H9 (cell line): Measurements from ENCODE around the gene CACNA2D3. TPM values are rescaled to one million over a fixed set of nuclear protein-coding genes. Genes with fewer than 3 reads are reported as not detected.

Experiments used
- DNase-seq: peaks from one replicate; pipeline ENCODE4 v3.0.0-alpha.2; 2017
- H2AFZ ChIP-seq: one replicate; pipeline ENCODE4 v1.6.1; 2013; ENCODE audit warnings: mild to moderate bottlenecking, low read length, control low read depth, moderate library complexity
- H2AK5ac ChIP-seq: 2 replicates; pipeline ENCODE4 v1.6.1; 2013; ENCODE audit warnings: low read length, control low read depth, mixed read lengths; ENCODE audit not compliant: insufficient read length
- H2BK120ac ChIP-seq: one replicate; pipeline ENCODE4 v1.6.1; 2013; ENCODE audit warnings: low read depth, mild to moderate bottlenecking, low read length, control low read depth, inconsistent platforms; ENCODE audit not compliant: poor library complexity, severe bottlenecking
- H2BK12ac ChIP-seq: 2 replicates; pipeline ENCODE4 v1.6.1; 2013; ENCODE audit warnings: low read length, control low read depth, mixed read lengths, low read depth; ENCODE audit not compliant: insufficient read length
- H2BK15ac ChIP-seq: 2 replicates; pipeline ENCODE4 v1.6.1; 2013; ENCODE audit warnings: low read depth, low read length, control low read depth
- H2BK20ac ChIP-seq: one replicate; pipeline ENCODE4 v1.6.1; 2013; ENCODE audit warnings: low read depth, mild to moderate bottlenecking, low read length, control low read depth, inconsistent platforms; ENCODE audit not compliant: poor library complexity, severe bottlenecking
- H2BK5ac ChIP-seq: 2 replicates; pipeline ENCODE4 v1.6.1; 2013; ENCODE audit warnings: low read length, control low read depth, mixed read lengths; ENCODE audit not compliant: insufficient read length
- H3K14ac ChIP-seq: 2 replicates; pipeline ENCODE4 v1.6.1; 2013; ENCODE audit warnings: low read length, control low read depth; ENCODE audit not compliant: insufficient read depth
- H3K18ac ChIP-seq: 2 replicates; pipeline ENCODE4 v1.6.1; 2013; ENCODE audit warnings: low read depth, mild to moderate bottlenecking, mixed read lengths, low read length, control low read depth; ENCODE audit not compliant: insufficient read length
- H3K23ac ChIP-seq: 2 replicates; pipeline ENCODE4 v1.6.1; 2013; ENCODE audit warnings: low read length, control low read depth, mixed read lengths, low read depth; ENCODE audit not compliant: insufficient read length
- H3K23me2 ChIP-seq: 2 replicates; pipeline ENCODE4 v1.6.1; 2013; ENCODE audit warnings: low read depth, mild to moderate bottlenecking, mixed read lengths, low read length, control low read depth; ENCODE audit not compliant: insufficient read length, poor library complexity, severe bottlenecking
- H3K27ac ChIP-seq: 2 replicates; pipeline ENCODE4 v1.5.1; 2013; ENCODE audit warnings: low read length, control low read depth, mixed read lengths, low read depth; ENCODE audit not compliant: insufficient read length
- H3K27me3 ChIP-seq: 2 replicates; pipeline ENCODE4 v1.6.1; 2013; ENCODE audit warnings: low read length, control low read depth, inconsistent platforms; ENCODE audit not compliant: insufficient read depth
- H3K4ac ChIP-seq: 2 replicates; pipeline ENCODE4 v1.6.1; 2013; ENCODE audit warnings: low read depth, mild to moderate bottlenecking, control low read depth, inconsistent platforms, low read length, moderate library complexity
- H3K4me1 ChIP-seq: 2 replicates; pipeline ENCODE4 v1.6.1; 2013; ENCODE audit warnings: low read length, control low read depth, inconsistent platforms; ENCODE audit not compliant: insufficient read depth
- H3K4me2 ChIP-seq: 2 replicates; pipeline ENCODE4 v1.6.1; 2013; ENCODE audit warnings: low read length, control low read depth, mixed read lengths; ENCODE audit not compliant: insufficient read length, insufficient read depth
- H3K56ac ChIP-seq: 2 replicates; pipeline ENCODE4 v1.6.1; 2013; ENCODE audit warnings: low read depth, mild to moderate bottlenecking, mixed read lengths, low read length, control low read depth; ENCODE audit not compliant: insufficient read length
- H3K79me1 ChIP-seq: 2 replicates; pipeline ENCODE4 v1.6.1; 2013; ENCODE audit warnings: low read depth, mild to moderate bottlenecking, moderate library complexity, low read length, control low read depth, inconsistent platforms; ENCODE audit not compliant: insufficient read depth, poor library complexity, severe bottlenecking
- H3K79me2 ChIP-seq: 2 replicates; pipeline ENCODE4 v1.6.1; 2013; ENCODE audit warnings: low read length, control low read depth, inconsistent platforms; ENCODE audit not compliant: insufficient read depth
- H3K9ac ChIP-seq: 2 replicates; pipeline ENCODE4 v1.6.1; 2013; ENCODE audit warnings: low read length, control low read depth, mixed read lengths; ENCODE audit not compliant: insufficient read length; ENCODE audit errors: extremely low read depth
- H3K9me3 ChIP-seq: one replicate; pipeline ENCODE4 v1.6.1; 2013; ENCODE audit warnings: low read depth, low read length, inconsistent platforms; ENCODE audit not compliant: control insufficient read depth
- H3T11ph ChIP-seq: one replicate; pipeline ENCODE4 v1.6.1; 2013; ENCODE audit warnings: mild to moderate bottlenecking, low read length, control low read depth, inconsistent platforms
- H4K20me1 ChIP-seq: one replicate; pipeline ENCODE4 v1.6.1; 2013; ENCODE audit not compliant: control insufficient read depth, insufficient read length, insufficient read depth
- H4K5ac ChIP-seq: 2 replicates; pipeline ENCODE4 v1.6.1; 2013; ENCODE audit warnings: low read depth, mild to moderate bottlenecking, mixed read lengths, low read length, control low read depth; ENCODE audit not compliant: insufficient read length
- H4K8ac ChIP-seq: replicated peaks from 2 replicates; pipeline ENCODE4 v1.6.1; 2013; ENCODE audit warnings: low read length, control low read depth, mixed read lengths, low read depth; ENCODE audit not compliant: insufficient read length
- H4K91ac ChIP-seq: 2 replicates; pipeline ENCODE4 v1.6.1; 2013; ENCODE audit warnings: low read depth, mild to moderate bottlenecking, moderate library complexity, mixed read lengths, low read length, control low read depth; ENCODE audit not compliant: insufficient read length
- H3K27ac Mint-ChIP-seq, 3 experiments: 2 replicates in 2 of 3; 3 replicates in 1 of 3; pipeline ENCODE4 v1.8.0; 2020 to 2021; ENCODE audit warnings: mixed read lengths in 3 of 3, mild to moderate bottlenecking in 1 of 3, moderate library complexity in 1 of 3
- H3K27me3 Mint-ChIP-seq: 2 replicates; pipeline ENCODE4 v1.8.0; 2021; ENCODE audit warnings: low read depth, mild to moderate bottlenecking, moderate library complexity, mixed read lengths
- H3K36me3 Mint-ChIP-seq, 3 experiments: 2 replicates in 2 of 3; 3 replicates in 1 of 3; pipeline ENCODE4 v1.8.0; 2020 to 2021; ENCODE audit warnings: low read depth in 3 of 3, mixed read lengths in 3 of 3; ENCODE audit not compliant: insufficient read depth in 1 of 3
- H3K4me1 Mint-ChIP-seq, 2 experiments: 2 replicates each; pipeline ENCODE4 v1.8.0; 2020; ENCODE audit warnings: mixed read lengths in 2 of 2
- H3K4me3 Mint-ChIP-seq, 2 experiments: 2 replicates in 1 of 2; 3 replicates in 1 of 2; pipeline ENCODE4 v1.8.0; 2020 to 2021; ENCODE audit warnings: mild to moderate bottlenecking in 2 of 2, mixed read lengths in 2 of 2, moderate library complexity in 1 of 2
- H3K9me3 Mint-ChIP-seq, 2 experiments: 2 replicates in 1 of 2; 3 replicates in 1 of 2; pipeline ENCODE4 v1.8.0; 2020; ENCODE audit warnings: mild to moderate bottlenecking in 2 of 2, mixed read lengths in 2 of 2, moderate library complexity in 1 of 2
- CTCF ChIP-seq: fragments of 200-600 bp; sonication (generic); conservative IDR thresholded peaks from 3 replicates; pipeline ENCODE4 v1.8.0; 2021; ENCODE audit warnings: antibody characterized with exemption, mild to moderate bottlenecking
- WGBS: extraction: QIAGEN DNeasy Blood & Tissue Kit; methylation state at CpG from one replicate; pipeline ENCODE4 v1.1.7; 2013; ENCODE audit warnings: missing lambda C conversion rate, low lambda C conversion rate, mixed read lengths; ENCODE audit not compliant: insufficient read length; ENCODE audit errors: extremely low coverage; 5-methylcytosine and 5-hydroxymethylcytosine counted together
- total RNA-seq: library from RNA; stranded (reverse); gene quantifications from 2 replicates; pipeline ENCODE4 v1.2.1, GENCODE V29; 2021

CACNA2D3 gene
- total RNA-seq, 1 experiment from 2014 or later, result 3.2 TPM

DNA sequence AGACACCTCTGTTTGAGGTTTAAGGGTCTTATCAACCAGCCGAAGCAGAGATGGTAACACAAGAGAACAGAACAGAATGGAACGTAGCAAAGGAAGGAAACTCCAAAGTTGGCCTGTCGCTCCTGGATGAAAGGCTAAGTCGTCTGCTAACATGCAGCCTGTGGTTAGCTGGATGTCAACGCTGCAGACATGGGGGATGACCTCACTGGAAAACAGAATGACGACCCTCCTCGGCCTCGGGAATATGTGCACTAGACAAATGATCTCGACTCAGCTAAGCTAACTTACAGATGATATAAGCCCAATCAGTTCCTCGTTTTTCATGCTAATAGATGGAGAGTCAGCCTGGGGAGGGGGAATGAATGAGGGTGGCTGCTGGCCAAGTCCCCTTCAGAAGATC is 983.3 kb downstream of the CACNA2D3 start:
- DNase-seq, result no peak
- H3K23me2 ChIP-seq, result no peaks in the 10 kb centered on the region
- no peak overlapping the region for H3K4ac ChIP-seq
- no peak overlapping the region for H3K27ac ChIP-seq
- H4K91ac ChIP-seq, result no peak overlapping the region
- Mint-ChIP-seq H3K27me3 (0 out of 2 replicates have a peak, but pooled peaks cover 1% of the 10 kb centered on the region), H3K9me3 (no peaks in the 10 kb centered on the region), H3K36me3 (no peaks in the 10 kb centered on the region), H3K4me1 (peaks cover 5% of the 10 kb centered on the region in 2 experiments), H3K27ac (no peak overlapping the region), H3K4me3 (no peak overlapping the region)
- H3T11ph ChIP-seq, result no peak overlapping the region
- no peak overlapping the region for H3K23ac ChIP-seq
- H3K18ac ChIP-seq, result no peak overlapping the region
- H3K79me1 ChIP-seq, result no peaks in the 10 kb centered on the region
- no peak overlapping the region for H2BK20ac ChIP-seq
- H2BK120ac ChIP-seq, result no peak overlapping the region
- no peak overlapping the region for H4K5ac ChIP-seq
- H3K4me2 ChIP-seq, result no peak overlapping the region
- H4K8ac ChIP-seq, result no peak overlapping the region
- H3K56ac ChIP-seq, result no peak overlapping the region
- H2BK12ac ChIP-seq, result no peak overlapping the region
- H2BK15ac ChIP-seq, result no peak overlapping the region
- H4K20me1 ChIP-seq, result no peaks in the 10 kb centered on the region
- H3K14ac ChIP-seq, result no peak overlapping the region
- H3K4me1 ChIP-seq, result peaks cover 2% of the 10 kb centered on the region; the same call in 1 of the 2 replicates
- H3K79me2 ChIP-seq, result no peaks in the 10 kb centered on the region
- no peak overlapping the region for H2AK5ac ChIP-seq
- H3K27me3 ChIP-seq, result no peaks in the 10 kb centered on the region
- WGBS, result no CpG with 5 or more reads among the region's 10 CpGs
- H3K9me3 ChIP-seq, result no peaks in the 10 kb centered on the region
- H2AFZ ChIP-seq, result no peak overlapping the region
- no peak for TF ChIP-seq CTCF
- H2BK5ac ChIP-seq, result no peak overlapping the region
- H3K9ac ChIP-seq, result no peak overlapping the region
